Esophagus squamous epithelium (tissue), 4 donors: ENCODE results near the gene ZDHHC15.

Experiments
- CTCF ChIP-seq, 6 experiments: fragments of 450-650 bp in 4 of 6; fragments of 200-600 bp in 2 of 6; sonication (generic) in 2 of 6; IDR thresholded peaks; one replicate each; pipeline ENCODE4 v1.5.1; 2016 to 2019; ENCODE audit warnings: antibody characterized with exemption in 6 of 6, mild to moderate bottlenecking in 4 of 6, moderate library complexity in 4 of 6
- POLR2A ChIP-seq, 4 donors: fragments of 450-650 bp; IDR thresholded peaks; one replicate each; pipeline ENCODE4 v1.6.1; 2017; ENCODE audit warnings: antibody characterized with exemption in 4 of 4, mild to moderate bottlenecking in 4 of 4, moderate library complexity in 3 of 4

GRCh38 chrX:75327607-75328006, 195.2 kb downstream of the ZDHHC15 start:
- TF ChIP-seq CTCF (IDR thresholded peaks at IDR 0.05) = no peak
- TF ChIP-seq POLR2A (IDR thresholded peaks at IDR 0.05) = no peak
